Neuronal stem cell (in vitro differentiated cells): ENCODE data around the gene C1orf50.

Experiments
- DNase-seq: peaks from one replicate; pipeline ENCODE4 v3.0.0-alpha.2; 2013; ENCODE audit warnings: low spot score
- H2AFZ ChIP-seq: one replicate; pipeline ENCODE4 v1.6.1; 2013; ENCODE audit warnings: mild to moderate bottlenecking, low read length, inconsistent platforms
- H2AK5ac ChIP-seq: 2 replicates; pipeline ENCODE4 v1.6.1; 2013; ENCODE audit warnings: low read depth, mild to moderate bottlenecking, inconsistent platforms, low read length, moderate library complexity, mixed read lengths
- H2BK120ac ChIP-seq: 2 replicates; pipeline ENCODE4 v1.6.1; 2013; ENCODE audit warnings: low read depth, mild to moderate bottlenecking, inconsistent platforms, low read length, moderate library complexity, mixed read lengths
- H2BK12ac ChIP-seq: one replicate; pipeline ENCODE4 v1.6.1; 2013; ENCODE audit warnings: low read length, inconsistent platforms
- H2BK15ac ChIP-seq: 2 replicates; pipeline ENCODE4 v1.6.1; 2013; ENCODE audit warnings: mild to moderate bottlenecking, low read length, inconsistent platforms, mixed read lengths
- H2BK5ac ChIP-seq: one replicate; pipeline ENCODE4 v1.6.1; 2013; ENCODE audit warnings: inconsistent platforms, mild to moderate bottlenecking, low read length, moderate library complexity
- H3K14ac ChIP-seq: one replicate; pipeline ENCODE4 v1.6.1; 2013; ENCODE audit warnings: low read length, inconsistent platforms
- H3K18ac ChIP-seq: 2 replicates; pipeline ENCODE4 v1.6.1; 2013; ENCODE audit warnings: low read length, inconsistent platforms
- H3K23ac ChIP-seq: 2 replicates; pipeline ENCODE4 v1.6.1; 2013; ENCODE audit warnings: low read depth, mild to moderate bottlenecking, mixed read lengths, low read length, inconsistent platforms; ENCODE audit not compliant: poor library complexity
- H3K27ac ChIP-seq: replicated peaks from 3 replicates; pipeline ENCODE4 v1.5.1; 2013; ENCODE audit warnings: low read length, inconsistent platforms
- H3K27me3 ChIP-seq, 3 experiments: 2 replicates each; pipeline ENCODE4 v1.6.1; 2013; ENCODE audit warnings: low read length in 3 of 3, mild to moderate bottlenecking in 2 of 3, inconsistent platforms in 1 of 3, low read depth in 1 of 3, mixed read lengths in 1 of 3, moderate library complexity in 1 of 3; ENCODE audit not compliant: control insufficient read depth in 3 of 3, insufficient read depth in 3 of 3
- H3K36me3 ChIP-seq, 2 donors: replicated peaks in 1 of 2; 2 replicates each; pipeline ENCODE4 v1.6.1; 2013; ENCODE audit warnings: low read length in 2 of 2; ENCODE audit not compliant: control insufficient read depth in 2 of 2, insufficient read depth in 2 of 2
- H3K4ac ChIP-seq: 2 replicates; pipeline ENCODE4 v1.6.1; 2013; ENCODE audit warnings: inconsistent platforms, mild to moderate bottlenecking, low read length, moderate library complexity
- H3K4me1 ChIP-seq, 2 donors: 1 replicate in 1 of 2; 2 replicates in 1 of 2; pipeline ENCODE4 v1.6.1; 2013; ENCODE audit warnings: low read length in 2 of 2, low read depth in 1 of 2; ENCODE audit not compliant: control insufficient read depth in 2 of 2, insufficient read depth in 1 of 2
- H3K4me2 ChIP-seq: one replicate; pipeline ENCODE4 v1.6.1; 2013; ENCODE audit warnings: mild to moderate bottlenecking, low read length, inconsistent platforms; ENCODE audit not compliant: insufficient read depth, poor library complexity, severe bottlenecking
- H3K4me3 ChIP-seq, 2 donors: 2 replicates each; pipeline ENCODE4 v1.5.1; 2013; ENCODE audit warnings: low read length in 2 of 2, mild to moderate bottlenecking in 2 of 2, inconsistent platforms in 1 of 2, moderate library complexity in 1 of 2
- H3K79me1 ChIP-seq: one replicate; pipeline ENCODE4 v1.6.1; 2013; ENCODE audit warnings: low read depth, mild to moderate bottlenecking, inconsistent platforms, low read length, moderate library complexity
- H3K9ac ChIP-seq: one replicate; pipeline ENCODE4 v1.6.1; 2013; ENCODE audit warnings: mild to moderate bottlenecking, low read depth, low read length, inconsistent platforms; ENCODE audit not compliant: poor library complexity
- H3K9me3 ChIP-seq, 2 donors: replicated peaks in 1 of 2; 2 replicates each; pipeline versions ENCODE3 to v1.6.1; 2013; ENCODE audit warnings: low read length in 2 of 2, mild to moderate bottlenecking in 2 of 2, inconsistent platforms in 1 of 2, low read depth in 1 of 2, mixed read lengths in 1 of 2, moderate library complexity in 1 of 2; ENCODE audit not compliant: control insufficient read depth in 2 of 2, insufficient read depth in 1 of 2
- H4K8ac ChIP-seq: one replicate; pipeline ENCODE4 v1.6.1; 2013; ENCODE audit warnings: low read depth, mild to moderate bottlenecking, inconsistent platforms, low read length, moderate library complexity
- H4K91ac ChIP-seq: one replicate; pipeline ENCODE4 v1.6.1; 2013; ENCODE audit warnings: low read length, low read depth, mild to moderate bottlenecking, inconsistent platforms; ENCODE audit not compliant: poor library complexity
- WGBS, 2 donors: extraction: QIAGEN DNeasy Blood & Tissue Kit; methylation state at CpG; one replicate each; pipeline ENCODE4 v1.1.7; 2013; ENCODE audit warnings: missing lambda C conversion rate in 2 of 2, mixed read lengths in 1 of 2; ENCODE audit not compliant: insufficient read length in 2 of 2, insufficient replicate concordance in 1 of 2; ENCODE audit errors: extremely low coverage in 2 of 2; 5-methylcytosine and 5-hydroxymethylcytosine counted together

Gene C1orf50

GRCh38 chr1:42822800-42823392, 55.8 kb downstream of the C1orf50 start:
- Histone ChIP-seq H3K9me3 (no peaks in the 10 kb centered on the region), H3K4ac (no peak overlapping the region), H3K4me1 (no peaks in the 10 kb centered on the region), H3K4me3 (no peak overlapping the region), H3K18ac (no peak overlapping the region), H4K91ac (no peak overlapping the region), H2AK5ac (no peak overlapping the region), H2BK15ac (no peak overlapping the region), H3K9ac (no peak overlapping the region), H3K23ac (no peak overlapping the region), H4K8ac (no peak overlapping the region), H3K79me1 (no peaks in the 10 kb centered on the region), H3K27ac (no peak overlapping the region), H3K14ac (no peak overlapping the region), H3K27me3 (no peaks in the 10 kb centered on the region), H2BK120ac (no peak overlapping the region), H3K36me3 (no peaks in the 10 kb centered on the region), H2AFZ (no peak overlapping the region), H2BK12ac (no peak overlapping the region), H3K4me2 (no peak overlapping the region), H2BK5ac (no peak overlapping the region)
- DNase-seq, result no peak
- no CpG with 5 or more reads among the region's 2 CpGs for WGBS, 2 donors

- no peak overlapping the region for H2BK5ac ChIP-seq
- DNase-seq, result no peak
- H4K8ac ChIP-seq, result no peak overlapping the region
- no peaks in the 10 kb centered on the region for H3K9me3 ChIP-seq
- H3K18ac ChIP-seq, result no peak overlapping the region
- H3K79me1 ChIP-seq, result no peaks in the 10 kb centered on the region
- H3K9ac ChIP-seq, result no peak overlapping the region
- no peak overlapping the region for H2AK5ac ChIP-seq
- no peak overlapping the region for H3K4ac ChIP-seq
- H2BK15ac ChIP-seq, result no peak overlapping the region
- H4K91ac ChIP-seq, result no peak overlapping the region
- no CpG with 5 or more reads among the region's 4 CpGs for WGBS, 2 donors
- H2BK12ac ChIP-seq, result no peak overlapping the region
- no peaks in the 10 kb centered on the region for H3K36me3 ChIP-seq
- H3K4me2 ChIP-seq, result no peak overlapping the region
- no peaks in the 10 kb centered on the region for H3K4me1 ChIP-seq
- no peak overlapping the region for H3K23ac ChIP-seq
- H2BK120ac ChIP-seq, result no peak overlapping the region
- H2AFZ ChIP-seq, result no peak overlapping the region
- H3K14ac ChIP-seq, result no peak overlapping the region
- H3K27me3 ChIP-seq, result no peaks in the 10 kb centered on the region
- H3K4me3 ChIP-seq, result no peak overlapping the region
- no peak overlapping the region for H3K27ac ChIP-seq
These were observed 57.5 kb downstream of the C1orf50 start for GRCh38 chr1:42824481-42825035.

- no peak overlapping the region for H2BK5ac ChIP-seq
- no CpG with 5 or more reads among the region's 10 CpGs for WGBS, 2 donors
- no peaks in the 10 kb centered on the region for H3K36me3 ChIP-seq
- H3K27me3 ChIP-seq, result no peaks in the 10 kb centered on the region
- no peaks in the 10 kb centered on the region for H3K4me1 ChIP-seq
- no peak overlapping the region for H2BK12ac ChIP-seq
- H3K27ac ChIP-seq, result no peak overlapping the region
- H2AFZ ChIP-seq, result no peak overlapping the region
- no peak overlapping the region for H3K4ac ChIP-seq
- H3K4me3 ChIP-seq, result no peak overlapping the region
- no peak for DNase-seq
- H3K79me1 ChIP-seq, result no peaks in the 10 kb centered on the region
- no peak overlapping the region for H2BK15ac ChIP-seq
- H2AK5ac ChIP-seq, result no peak overlapping the region
- no peak overlapping the region for H3K4me2 ChIP-seq
- peak overlapping the region; percentile 11 for H3K18ac ChIP-seq
- H3K14ac ChIP-seq, result no peak overlapping the region
- no peak overlapping the region for H4K8ac ChIP-seq
- H3K23ac ChIP-seq, result no peak overlapping the region
- H3K9ac ChIP-seq, result no peak overlapping the region
- no peak overlapping the region for H4K91ac ChIP-seq
- no peak overlapping the region for H2BK120ac ChIP-seq
- H3K9me3 ChIP-seq, result no peaks in the 10 kb centered on the region
These were observed 58.2 kb downstream of the C1orf50 start for GRCh38 chr1:42825036-42825851.
